Activated T-helper 1 cell treated with Interleukin-2 at 50 U/mL for 16 hours (primary cell): ENCODE results near the gene PHF14.
"Not testable (repeated sequence)": the region's sequence is repeated elsewhere in the genome, so short reads cannot be mapped to it uniquely, and the experiment has no call there.

Source experiments
- DNase-seq: peaks from one replicate; pipeline ENCODE4 v3.0.0-alpha.2; 2020; ENCODE audit warnings: low read depth

Gene PHF14

GRCh38 chr7:10977113-10977512 lies 3.4 kb downstream of the PHF14 start:
- DNase-seq = no peak

- no peak for DNase-seq
Observed at GRCh38 chr7:10981317-10981716, 7.6 kb downstream of the PHF14 start.

GRCh38 chr7:10990748-10991147 lies 17.1 kb downstream of the PHF14 start:
- DNase-seq = not testable (repeated sequence)

- not testable (repeated sequence) for DNase-seq
Observed at GRCh38 chr7:10995482-10996166, 22.0 kb downstream of the PHF14 start.

- DNase-seq = no peak
Observed at GRCh38 chr7:10998996-10999757, 25.5 kb downstream of the PHF14 start.

GRCh38 chr7:11005202-11005601 lies 31.5 kb downstream of the PHF14 start:
- no peak for DNase-seq

- no peak for DNase-seq
Observed at GRCh38 chr7:11006291-11006690, 32.6 kb downstream of the PHF14 start.

- no peak for DNase-seq
Observed at GRCh38 chr7:11009631-11010030, 36.0 kb downstream of the PHF14 start.

- no peak for DNase-seq
Observed at GRCh38 chr7:11021468-11021867, 47.8 kb downstream of the PHF14 start.

GRCh38 chr7:11026452-11027359 lies 53.0 kb downstream of the PHF14 start:
- no peak for DNase-seq

GRCh38 chr7:11035661-11036060 lies 62.0 kb downstream of the PHF14 start:
- DNase-seq = no peak

- no peak for DNase-seq
Observed at GRCh38 chr7:11039974-11040373, 66.3 kb downstream of the PHF14 start.

GRCh38 chr7:11054033-11054432 lies 80.4 kb downstream of the PHF14 start:
- no peak for DNase-seq

GRCh38 chr7:11060893-11061292 lies 87.2 kb downstream of the PHF14 start:
- DNase-seq = no peak

GRCh38 chr7:11062110-11062509 lies 88.4 kb downstream of the PHF14 start:
- no peak for DNase-seq

GRCh38 chr7:11069591-11069990 lies 95.9 kb downstream of the PHF14 start:
- DNase-seq = no peak

- DNase-seq = no peak
Observed at GRCh38 chr7:11077816-11078215, 104.1 kb downstream of the PHF14 start.

- no peak for DNase-seq
Observed at GRCh38 chr7:11078247-11078834, 104.7 kb downstream of the PHF14 start.

- no peak for DNase-seq
Observed at GRCh38 chr7:11079907-11080306, 106.2 kb downstream of the PHF14 start.

GRCh38 chr7:11082121-11082520 lies 108.4 kb downstream of the PHF14 start:
- DNase-seq = no peak

- DNase-seq = no peak
Observed at GRCh38 chr7:11082552-11083213, 109.0 kb downstream of the PHF14 start.

- DNase-seq = no peak
Observed at GRCh38 chr7:11083214-11083568, 109.5 kb downstream of the PHF14 start.
